Esophagus (tissue), 2 donors: ENCODE results near the gene ANKS1A. TPM values are rescaled to one million over a fixed set of nuclear protein-coding genes. Genes with fewer than 3 reads are reported as not detected.

Experiments
- H3K27ac ChIP-seq, 2 donors: one replicate each; pipeline ENCODE4 v1.5.1; 2013; ENCODE audit warnings: low read depth in 2 of 2, mild to moderate bottlenecking in 2 of 2, inconsistent platforms in 1 of 2, low read length in 1 of 2, moderate library complexity in 1 of 2
- H3K27me3 ChIP-seq, 2 donors: one replicate each; pipeline ENCODE4 v1.6.1; 2013; ENCODE audit warnings: low read length in 2 of 2, control low read depth in 1 of 2, mild to moderate bottlenecking in 1 of 2; ENCODE audit not compliant: insufficient read depth in 2 of 2, control insufficient read depth in 1 of 2
- H3K36me3 ChIP-seq, 2 donors: one replicate each; pipeline ENCODE4 v1.6.1; 2013; ENCODE audit warnings: low read length in 1 of 2; ENCODE audit not compliant: control insufficient read depth in 2 of 2, insufficient read depth in 2 of 2
- H3K4me1 ChIP-seq, 2 donors: one replicate each; pipeline ENCODE4 v1.6.1; 2013; ENCODE audit warnings: low read length in 1 of 2; ENCODE audit not compliant: control insufficient read depth in 2 of 2, insufficient read depth in 2 of 2
- H3K4me3 ChIP-seq, 2 donors: one replicate each; pipeline ENCODE4 v1.5.1; 2013; ENCODE audit warnings: low read length in 2 of 2, mild to moderate bottlenecking in 2 of 2, low read depth in 1 of 2, moderate library complexity in 1 of 2
- H3K9me3 ChIP-seq, 2 donors: one replicate each; pipeline ENCODE4 v1.6.1; 2013; ENCODE audit warnings: mild to moderate bottlenecking in 2 of 2, low read depth in 1 of 2, low read length in 1 of 2, moderate library complexity in 1 of 2; ENCODE audit not compliant: control insufficient read depth in 2 of 2, insufficient read depth in 1 of 2
- WGBS, 2 donors: extraction: QIAGEN DNeasy Blood & Tissue Kit; methylation state at CpG; one replicate each; pipeline ENCODE4 v1.1.7; 2013; 5-methylcytosine and 5-hydroxymethylcytosine counted together
- polyA plus RNA-seq, 2 donors: library from polyadenylated mRNA; stranded (reverse); fragments of 200-250 nt; gene quantifications; one replicate each; pipeline ENCODE4 v1.2.3, GENCODE V29; 2013
- donor health status: healthy with polysubstance abuse.
- donor health status: Bipolar disorder and iron deficiency.

Gene ANKS1A
- polyA plus RNA-seq, 2 donors: 6.3 to 7.7 TPM

- H3K4me1 ChIP-seq: peaks cover 0 to 1% of the 10 kb centered on the region in 2 donors
- 60 to 71% methylated on average over 2 of the region's 2 CpGs for WGBS, 2 donors
Measured at GRCh38 chr6:35018746-35019145, 129.7 kb downstream of the ANKS1A start.

DNA sequence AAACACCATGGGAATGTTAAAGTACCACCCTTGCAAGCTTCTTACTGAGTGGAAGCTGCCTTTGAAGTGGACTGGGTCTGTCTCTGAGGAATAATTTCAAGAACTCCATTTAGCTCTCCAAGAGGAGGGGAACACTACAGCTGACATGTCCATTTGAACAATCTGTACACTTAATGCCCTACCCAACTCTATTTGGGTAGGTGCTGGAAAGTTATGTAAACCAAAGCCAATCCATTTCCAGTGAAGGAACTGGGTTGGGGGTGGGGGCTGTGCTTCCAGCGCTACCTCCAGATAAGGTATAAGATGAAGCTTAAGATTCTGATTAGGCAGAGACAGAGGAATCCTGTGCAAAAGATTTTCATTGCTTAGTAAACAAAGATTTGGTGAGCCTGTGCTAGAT lies 130.1 kb downstream of the ANKS1A start:
- peak overlapping the region; percentile 29 to 62 for H3K27ac ChIP-seq
- WGBS, 2 donors: 81 to 82% methylated on average over 1 of the region's 1 CpG
- peaks cover 0 to 1% of the 10 kb centered on the region in 2 donors for H3K4me1 ChIP-seq
- H3K4me3 ChIP-seq: peak overlapping the region in 1 of 2 donors; percentile 25
- H3K36me3 ChIP-seq: peaks cover 0 to 8% of the 10 kb centered on the region in 2 donors
- no peaks in the 10 kb centered on the region for H3K27me3 ChIP-seq
- H3K9me3 ChIP-seq: no peaks in the 10 kb centered on the region

More at GRCh38 chr6:35018746-35019145, 129.7 kb downstream of the ANKS1A start:
- Histone ChIP-seq H3K27me3 (no peaks in the 10 kb centered on the region), H3K36me3 (peaks cover 0 to 8% of the 10 kb centered on the region in 2 donors), H3K4me3 (peak overlapping the region in 1 of 2 donors; percentile 25), H3K27ac (peak overlapping the region; percentile 29 to 62), H3K9me3 (no peaks in the 10 kb centered on the region)

DNA sequence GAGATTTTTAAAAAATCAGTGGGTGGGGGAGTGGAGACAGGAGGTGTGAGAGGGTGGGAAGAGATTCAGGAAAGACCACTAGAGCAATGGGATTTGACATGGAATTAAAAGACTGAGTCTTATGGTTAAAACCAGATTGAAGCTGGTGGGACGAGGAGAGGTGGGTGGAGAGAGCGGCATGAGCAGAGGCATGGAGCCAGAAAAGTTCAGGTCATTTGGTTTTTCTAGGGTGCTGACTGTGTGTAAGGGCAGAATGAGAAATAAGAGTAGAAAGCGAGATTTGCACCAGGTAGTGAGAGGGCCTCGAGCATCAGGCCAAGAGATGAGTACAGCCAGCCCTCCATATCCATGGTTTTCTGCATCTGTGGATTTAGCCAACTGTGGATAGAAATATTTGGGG lies 130.8 kb downstream of the ANKS1A start:
- no peaks in the 10 kb centered on the region for H3K9me3 ChIP-seq
- H3K27me3 ChIP-seq: no peaks in the 10 kb centered on the region
- peaks cover 0 to 1% of the 10 kb centered on the region in 2 donors for H3K4me1 ChIP-seq
- 86 to 90% methylated on average over 4 of the region's 4 CpGs for WGBS, 2 donors
- H3K36me3 ChIP-seq: peaks cover 0 to 8% of the 10 kb centered on the region in 2 donors
- peak overlapping the region in 1 of 2 donors; percentile 25 for H3K4me3 ChIP-seq
- H3K27ac ChIP-seq: peak overlapping the region in 1 of 2 donors; percentile 66

- peaks cover 2 to 5% of the 10 kb centered on the region in 2 donors for H3K4me1 ChIP-seq
- peak overlapping the region; percentile 53 to 62 for H3K27ac ChIP-seq
Measured at GRCh38 chr6:35021004-35021403, 131.9 kb downstream of the ANKS1A start.

DNA sequence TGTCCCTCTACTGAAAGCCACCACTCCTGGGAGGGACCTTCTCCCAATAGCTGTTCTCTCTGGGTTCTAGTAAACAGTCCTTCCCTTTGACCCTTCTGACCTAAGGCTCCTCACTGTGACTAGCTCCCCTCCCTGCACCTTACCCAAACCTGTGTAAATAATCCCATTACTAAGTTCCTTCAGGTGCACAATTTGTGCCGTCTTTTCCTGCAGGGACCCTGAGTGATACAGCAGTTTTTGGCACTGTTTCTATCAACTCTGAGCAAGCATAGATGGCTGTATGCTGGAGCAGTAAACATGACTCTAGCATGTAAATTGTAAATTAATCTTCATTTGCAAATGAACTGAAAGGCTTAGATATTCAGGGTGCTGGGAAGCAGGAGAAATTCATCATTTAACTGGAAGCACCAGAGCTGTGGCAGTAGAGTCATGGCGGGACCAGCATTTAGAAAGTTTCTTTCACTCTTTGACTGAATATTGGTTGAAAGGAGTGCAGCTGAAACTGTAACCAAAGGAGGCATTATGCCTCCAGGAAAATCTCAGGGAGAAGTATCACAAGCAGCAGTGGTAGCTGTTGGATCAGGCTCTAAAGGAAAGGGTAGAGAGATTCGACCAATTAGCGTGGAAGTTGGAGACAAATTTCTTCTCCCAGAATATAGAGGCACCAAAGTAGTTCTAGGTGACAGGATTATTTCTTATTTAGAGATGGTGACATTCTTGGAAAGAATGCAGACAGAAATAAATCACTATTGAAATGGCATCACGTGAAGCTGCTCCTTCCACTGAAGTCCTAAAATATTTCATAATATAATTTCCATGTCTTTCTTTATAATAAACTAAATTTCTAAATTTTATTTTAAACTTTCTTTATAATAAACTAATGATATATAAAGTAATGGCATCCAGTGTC lies 134.3 kb downstream of the ANKS1A start:
- Histone ChIP-seq H3K27ac (peak overlapping the region; percentile 43 to 64), H3K36me3 (peaks cover 0 to 2% of the 10 kb centered on the region in 2 donors), H3K27me3 (no peaks in the 10 kb centered on the region), H3K4me1 (peaks cover 2 to 16% of the 10 kb centered on the region in 2 donors), H3K9me3 (no peaks in the 10 kb centered on the region), H3K4me3 (no peak overlapping the region)
- 72 to 73% methylated on average over 5 of the region's 5 CpGs for WGBS, 2 donors

More at GRCh38 chr6:35021004-35021403, 131.9 kb downstream of the ANKS1A start:
- Histone ChIP-seq H3K4me3 (no peak overlapping the region), H3K27me3 (no peaks in the 10 kb centered on the region), H3K9me3 (no peaks in the 10 kb centered on the region), H3K36me3 (peaks cover 0 to 8% of the 10 kb centered on the region in 2 donors)
- WGBS, 2 donors: 64 to 68% methylated on average over 3 of the region's 3 CpGs

- Histone ChIP-seq H3K4me1 (peaks cover 2 to 16% of the 10 kb centered on the region in 2 donors), H3K4me3 (no peak overlapping the region), H3K36me3 (peaks cover 0 to 2% of the 10 kb centered on the region in 2 donors), H3K27me3 (no peaks in the 10 kb centered on the region), H3K9me3 (no peaks in the 10 kb centered on the region), H3K27ac (peak overlapping the region; percentile 83 to 87)
- 17 to 31% methylated on average over 4 of the region's 4 CpGs for WGBS, 2 donors
Measured at GRCh38 chr6:35024551-35025054, 135.5 kb downstream of the ANKS1A start.

DNA sequence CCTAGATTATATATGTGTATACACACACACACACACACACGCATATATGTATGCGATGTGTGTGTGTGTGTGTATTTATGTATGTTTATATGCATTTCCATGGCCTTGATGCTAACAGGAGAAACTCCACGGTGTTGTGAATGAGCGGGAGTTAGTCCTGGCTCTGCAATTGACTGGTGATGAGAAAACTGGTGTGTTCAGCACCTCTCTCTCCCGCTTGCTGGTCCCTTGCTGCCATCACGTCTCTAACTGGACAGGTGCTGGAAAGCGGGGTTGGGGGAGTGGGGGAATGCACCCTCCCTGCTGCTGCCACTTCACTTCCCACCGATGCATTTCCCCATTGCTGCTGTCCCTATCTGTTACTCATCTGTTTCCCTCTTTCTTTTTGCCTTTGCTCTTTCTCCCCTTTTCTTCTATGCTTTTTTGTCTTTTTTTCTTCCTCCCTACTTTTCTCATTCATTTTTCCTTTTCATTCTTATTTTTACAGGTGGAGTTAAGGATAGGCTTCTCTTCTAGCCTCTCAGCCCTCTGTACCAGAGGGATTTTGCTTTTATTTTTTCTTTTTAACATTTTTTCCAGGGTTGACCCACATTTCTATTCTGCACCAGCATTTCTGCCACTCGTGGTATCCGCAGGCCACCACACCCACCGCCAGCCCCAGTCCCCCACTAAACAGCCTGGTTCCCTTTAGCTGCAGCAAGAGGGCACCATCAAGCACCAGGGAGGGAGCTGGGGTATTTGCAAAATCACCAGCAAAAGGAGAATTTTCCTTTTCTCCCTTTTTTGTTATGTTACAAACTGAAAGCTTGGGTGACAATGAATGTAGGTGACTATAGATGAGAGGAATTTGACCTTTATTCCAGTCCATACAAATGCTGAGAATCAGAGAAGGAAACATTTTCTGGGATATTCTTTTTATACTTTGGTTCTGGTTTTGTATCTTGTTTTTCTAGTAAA lies 136.5 kb downstream of the ANKS1A start:
- H3K4me3 ChIP-seq: no peak overlapping the region
- H3K36me3 ChIP-seq: peaks cover under 1 to 2% of the 10 kb centered on the region in 2 donors
- WGBS, 2 donors: 75 to 76% methylated on average over 11 of the region's 11 CpGs
- peaks cover 2 to 16% of the 10 kb centered on the region in 2 donors for H3K4me1 ChIP-seq
- H3K27ac ChIP-seq: peak overlapping the region; percentile 78 to 92
- no peaks in the 10 kb centered on the region for H3K27me3 ChIP-seq
- H3K9me3 ChIP-seq: no peaks in the 10 kb centered on the region

DNA sequence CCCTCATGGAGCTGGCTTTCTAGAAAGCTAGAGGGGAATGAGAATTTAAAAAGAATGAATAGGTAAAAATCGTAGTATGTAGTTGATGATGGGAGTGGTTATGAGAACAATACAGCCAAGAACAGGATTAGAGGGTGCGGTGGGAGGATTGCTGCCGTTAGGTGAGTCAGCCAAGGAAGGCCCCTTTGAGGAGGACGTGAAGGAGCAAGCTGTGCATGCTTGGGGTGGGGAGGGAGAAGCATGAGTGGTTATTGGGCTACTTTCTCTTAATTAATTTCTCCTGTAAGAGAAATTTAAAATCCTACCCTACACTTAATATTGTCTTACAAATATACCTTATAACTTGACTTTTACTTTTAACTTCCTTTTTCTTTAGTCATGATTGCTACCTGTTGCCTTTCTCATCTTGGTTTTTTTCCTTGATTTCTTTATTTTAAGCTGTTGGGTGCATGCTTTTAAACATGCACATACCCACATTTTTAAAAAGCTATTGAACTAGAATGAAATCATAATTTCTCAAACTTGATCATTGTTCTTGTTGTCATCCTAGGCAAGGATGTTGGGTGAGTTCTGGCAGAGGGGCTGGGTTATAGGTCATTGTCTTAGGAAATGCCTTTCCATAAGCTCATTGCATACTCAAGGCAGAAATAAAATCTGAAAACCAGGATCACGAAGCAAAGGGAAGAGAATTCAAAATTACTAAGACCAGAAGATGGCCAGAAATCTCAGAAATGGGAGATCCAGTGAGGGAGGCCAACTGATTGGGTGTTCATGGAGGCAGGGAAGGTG lies 137.6 kb downstream of the ANKS1A start:
- H3K27me3 ChIP-seq: no peaks in the 10 kb centered on the region
- H3K27ac ChIP-seq: peak overlapping the region; percentile 79 to 81
- H3K4me3 ChIP-seq: no peak overlapping the region
- H3K4me1 ChIP-seq: peaks cover 2 to 16% of the 10 kb centered on the region in 2 donors
- peaks cover 3 to 6% of the 10 kb centered on the region in 2 donors for H3K36me3 ChIP-seq
- 40 to 63% methylated on average over 5 of the region's 5 CpGs for WGBS, 2 donors
- no peaks in the 10 kb centered on the region for H3K9me3 ChIP-seq
